Measurements from ENCODE around the gene TMEM184A. TPM values are rescaled to one million over a fixed set of nuclear protein-coding genes. Genes with fewer than 3 reads are reported as not detected.

Gene TMEM184A
- 142 TPM for total RNA-seq

DNA sequence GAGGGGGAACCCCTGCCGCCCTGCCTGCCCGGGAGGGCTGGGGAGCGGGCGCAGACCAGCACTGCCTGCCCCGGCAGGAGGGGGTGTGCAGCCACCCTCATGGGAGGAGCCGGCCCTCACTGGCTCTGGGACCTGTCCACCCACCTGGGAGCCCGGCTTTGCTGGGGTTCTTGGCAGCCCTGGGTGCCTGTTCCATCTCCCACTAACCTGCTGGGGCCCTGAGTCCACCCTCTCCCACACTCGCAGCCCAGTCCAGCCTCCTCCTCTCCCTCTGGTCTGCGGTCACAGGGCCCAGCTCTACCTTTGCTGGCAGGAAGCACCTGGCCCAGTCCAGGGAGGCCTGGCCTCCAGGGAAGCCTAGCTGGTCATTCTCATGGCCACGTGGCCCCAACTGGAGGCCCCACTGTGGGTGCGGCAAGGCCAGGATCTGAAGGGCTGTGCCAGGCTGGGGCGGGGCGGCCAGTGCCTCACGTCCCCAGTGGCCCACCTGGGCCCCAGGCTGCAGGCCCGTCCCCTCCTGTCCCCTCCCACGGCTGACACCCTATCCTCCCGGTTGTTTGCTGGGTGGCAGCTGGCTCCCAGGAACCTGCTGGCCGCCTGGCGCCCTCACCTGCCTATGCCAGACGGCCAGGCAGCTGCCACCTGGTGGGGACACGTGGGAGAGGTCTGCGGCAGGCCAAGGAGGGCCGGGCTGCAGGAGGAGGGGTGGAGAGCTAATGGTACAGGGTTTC is at the start of gene TMEM184A:
Gene TMEM184A, minus strand, starts transcription at position 393 of the 731 bp plus-strand sequence. CDS start 721 bp downstream, outside the sequence.
- peak; percentile 86 for DNase-seq (ENCODE audit: low spot score)

DNA sequence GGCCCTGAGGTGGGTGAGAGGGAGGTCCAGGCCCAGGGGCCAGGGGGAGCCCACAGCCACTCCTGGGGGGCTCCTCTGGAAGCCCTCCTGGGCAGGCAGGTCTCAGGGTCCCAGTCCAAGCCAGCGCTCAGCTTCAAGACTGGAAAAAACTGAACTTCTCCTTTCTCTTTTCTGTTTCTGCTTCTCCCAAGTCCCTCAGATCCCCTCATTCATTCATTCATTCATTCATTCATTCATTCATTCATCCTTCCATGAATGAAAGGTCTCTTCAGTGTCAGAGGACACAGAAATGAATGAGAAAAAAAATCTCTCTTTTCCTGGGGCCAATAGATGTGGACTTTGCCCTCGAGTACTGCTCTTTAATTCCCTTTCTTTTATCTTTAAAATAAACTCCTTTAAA is 48.4 kb upstream of the TMEM184A start:
- no peak for DNase-seq (ENCODE audit: low spot score)

DNA sequence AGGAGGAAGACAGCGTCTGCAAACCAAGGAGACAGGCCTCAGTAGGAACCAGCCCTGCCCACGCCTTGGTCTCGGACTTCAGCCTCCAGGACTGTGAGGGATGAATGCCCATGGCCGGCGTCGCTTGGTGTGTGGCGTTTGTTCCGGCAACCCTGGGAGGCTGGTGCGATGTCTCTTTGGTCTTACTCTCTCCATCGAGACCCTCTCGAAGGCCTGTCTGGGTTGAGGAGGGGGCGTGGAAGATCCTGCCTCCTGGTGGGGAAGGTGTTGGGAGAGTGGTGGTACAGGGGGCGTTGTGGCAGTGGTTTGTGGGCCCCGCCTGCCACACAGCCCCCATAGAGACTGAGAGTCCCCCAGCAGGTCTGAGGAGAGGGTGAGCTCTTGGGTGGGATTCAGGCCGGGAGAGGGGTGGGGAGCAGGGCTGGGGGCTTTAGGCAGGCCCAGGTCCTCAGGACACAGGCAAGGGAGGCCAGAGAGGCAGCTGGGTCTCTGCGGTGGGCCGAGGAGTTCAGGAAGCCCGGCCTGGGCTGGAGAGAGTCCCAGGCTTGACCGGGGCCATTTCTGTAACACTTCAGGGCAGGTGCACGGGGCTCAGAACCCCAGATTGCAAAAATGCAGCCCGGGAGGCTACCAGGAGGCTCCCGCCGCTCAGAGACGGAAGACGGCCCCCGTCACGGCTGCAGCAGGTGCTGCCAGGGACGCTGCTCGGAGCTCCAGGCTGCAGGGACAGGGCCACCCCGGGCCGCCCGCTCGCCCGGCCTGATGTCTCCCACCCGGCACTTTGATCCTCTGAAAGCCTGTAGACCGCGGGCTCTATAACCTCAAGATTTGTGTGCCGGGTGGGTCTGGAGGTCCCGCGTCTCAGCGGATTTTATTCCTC is 47.6 kb upstream of the TMEM184A start:
- DNase-seq (ENCODE audit: low spot score) = no peak

DNA sequence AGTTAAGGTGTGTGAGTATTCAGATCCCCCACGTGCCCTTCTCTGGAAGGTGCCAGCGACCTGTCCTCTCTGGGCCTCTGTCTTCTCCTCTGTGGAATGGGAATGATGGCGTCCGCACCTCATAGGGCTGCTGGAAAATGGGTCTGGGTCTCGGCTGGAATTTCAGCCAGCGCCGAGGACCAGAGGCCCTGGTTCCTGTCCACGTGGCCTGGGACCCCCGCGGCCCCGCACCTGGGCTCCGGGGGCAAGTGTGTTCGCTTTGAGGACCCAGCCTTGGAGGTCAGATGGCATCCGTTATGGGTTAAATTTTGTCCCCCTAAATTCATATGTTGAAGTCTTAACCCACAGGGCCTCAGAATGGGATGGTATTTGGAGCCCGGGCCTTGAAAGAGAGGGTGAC is 46.4 kb upstream of the TMEM184A start:
- no peak for DNase-seq (ENCODE audit: low spot score)

DNA sequence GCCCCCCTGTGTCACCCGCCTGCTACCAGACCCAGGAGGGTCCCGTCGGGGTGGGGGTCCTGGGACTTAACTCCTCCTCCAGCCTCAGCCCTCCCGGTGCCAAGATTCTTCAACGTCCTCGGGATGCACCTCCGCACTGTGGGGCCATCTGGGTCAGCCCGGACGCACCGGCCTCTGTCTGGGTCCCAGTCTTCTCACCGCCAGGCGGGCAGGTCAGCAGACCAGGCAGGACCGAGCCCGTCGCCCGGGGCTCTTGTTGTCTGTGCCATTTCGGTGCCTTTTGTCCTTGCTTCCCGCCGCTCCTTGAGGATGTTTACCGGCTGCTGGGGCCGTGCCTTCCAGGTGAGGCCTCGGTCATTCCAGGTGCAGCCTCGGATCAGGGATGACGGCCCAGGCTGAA is 46.0 kb upstream of the TMEM184A start:
- no peak for DNase-seq (ENCODE audit: low spot score)

DNA sequence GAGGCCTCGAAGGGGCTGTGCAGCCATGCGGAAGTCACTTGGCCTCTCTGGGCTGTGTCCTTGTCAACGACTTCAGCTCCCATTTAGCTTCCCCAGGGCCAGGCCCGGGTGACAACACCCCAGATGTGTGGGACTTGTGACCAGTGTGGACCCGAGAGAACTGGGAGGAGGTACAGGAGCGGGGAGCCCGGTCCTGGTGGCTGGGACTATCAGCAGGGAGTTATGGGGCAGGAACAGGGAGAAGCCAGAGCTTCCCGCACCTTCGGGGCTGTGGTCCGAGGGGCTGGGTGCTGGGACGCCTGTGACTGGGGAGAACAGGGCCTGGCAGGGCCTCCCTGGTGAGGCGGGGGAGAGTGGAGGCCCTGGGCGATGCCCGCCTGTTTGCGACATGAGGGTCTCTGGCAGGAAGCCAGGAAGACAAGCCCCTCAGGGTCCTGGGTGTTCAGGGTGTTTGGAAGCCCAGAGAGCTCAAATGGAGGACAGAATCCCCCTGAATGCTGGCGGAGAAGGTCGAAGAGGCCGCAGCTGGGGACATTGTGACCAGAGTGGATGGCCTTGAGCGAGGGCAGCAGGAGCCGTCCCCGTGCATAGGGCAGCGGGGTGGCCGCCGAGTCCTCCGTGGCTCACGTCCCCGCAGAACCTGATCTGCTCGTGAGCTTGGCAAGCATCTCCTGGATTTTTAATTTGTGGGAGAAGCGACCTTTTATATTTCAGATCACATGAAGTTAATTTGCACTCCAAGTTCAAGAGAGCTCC is 43.8 kb upstream of the TMEM184A start:
- no peak for DNase-seq (ENCODE audit: low spot score)

DNA sequence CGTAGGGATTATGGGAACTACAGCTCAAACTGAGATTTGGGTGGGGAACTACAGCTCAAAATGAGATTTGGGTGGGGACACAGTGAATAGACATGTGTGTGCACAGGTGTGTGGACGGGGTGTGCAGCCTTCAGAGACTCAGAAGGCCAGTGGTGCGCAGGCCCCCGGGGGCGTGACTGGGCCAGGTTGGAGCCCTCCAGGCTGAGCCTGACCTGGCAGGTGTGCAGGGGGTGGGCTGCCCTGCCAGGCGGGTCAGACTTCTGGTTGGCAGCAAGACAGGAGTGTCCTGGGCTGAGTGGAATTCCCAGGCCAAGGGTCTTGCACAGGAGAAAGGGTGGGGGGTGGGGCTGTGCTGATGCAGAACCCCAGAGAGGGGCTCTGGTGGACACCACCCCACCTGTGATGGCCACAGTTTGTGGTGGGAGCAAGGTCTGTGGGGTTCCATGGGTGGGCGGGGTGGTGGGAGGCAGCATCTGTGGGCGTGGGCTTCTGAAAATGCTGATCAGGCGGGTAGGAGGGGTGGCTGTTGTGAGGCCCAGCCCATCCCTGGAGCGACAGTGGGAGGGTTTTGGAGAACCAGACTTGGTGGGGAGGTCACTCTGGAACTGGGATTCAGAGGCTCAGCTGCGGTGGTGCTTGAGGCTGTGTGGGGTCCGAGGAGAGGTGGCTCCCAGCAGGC is 43.1 kb upstream of the TMEM184A start:
- no peak for DNase-seq (ENCODE audit: low spot score)

DNA sequence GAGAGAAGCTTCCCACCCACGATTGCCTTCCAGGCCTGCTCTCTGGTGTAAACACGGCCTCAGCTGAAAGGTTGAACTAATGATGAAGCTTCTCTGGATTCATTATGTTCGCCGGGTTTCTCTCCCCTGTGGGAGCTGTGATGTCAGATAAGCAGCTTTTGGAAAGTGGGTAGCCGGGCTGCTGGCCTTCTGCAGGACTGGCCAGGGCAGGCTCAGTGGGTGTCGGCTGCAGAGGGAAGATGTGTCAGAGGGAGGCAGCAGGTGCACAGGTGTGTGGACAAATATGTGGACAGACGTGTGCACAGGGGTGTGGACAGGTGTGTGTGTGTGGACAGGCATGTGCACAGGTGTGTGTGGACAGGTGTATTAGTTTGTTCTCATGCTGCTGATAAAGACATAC is 42.3 kb upstream of the TMEM184A start:
- DNase-seq (ENCODE audit: low spot score) = no peak

DNA sequence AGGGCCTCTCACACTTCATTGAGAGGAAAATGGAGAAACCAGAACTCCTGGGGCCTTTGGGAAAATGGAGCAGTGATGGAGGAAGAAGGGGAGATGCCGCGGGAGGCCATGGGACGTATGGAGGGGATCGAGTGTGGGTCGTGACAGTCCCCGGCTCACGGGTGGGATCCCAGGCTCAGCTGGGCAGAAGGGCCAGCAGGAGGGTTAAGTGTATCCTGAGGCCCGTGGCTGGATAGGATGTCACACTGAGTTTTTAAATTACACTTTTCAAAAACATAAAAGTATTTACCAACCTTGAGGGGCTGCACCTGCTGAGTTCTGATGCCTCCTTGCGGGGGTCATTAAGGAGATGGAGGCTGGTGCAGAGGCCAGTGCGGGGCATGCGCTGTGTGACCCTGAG is 41.8 kb upstream of the TMEM184A start:
- no peak for DNase-seq (ENCODE audit: low spot score)

DNA sequence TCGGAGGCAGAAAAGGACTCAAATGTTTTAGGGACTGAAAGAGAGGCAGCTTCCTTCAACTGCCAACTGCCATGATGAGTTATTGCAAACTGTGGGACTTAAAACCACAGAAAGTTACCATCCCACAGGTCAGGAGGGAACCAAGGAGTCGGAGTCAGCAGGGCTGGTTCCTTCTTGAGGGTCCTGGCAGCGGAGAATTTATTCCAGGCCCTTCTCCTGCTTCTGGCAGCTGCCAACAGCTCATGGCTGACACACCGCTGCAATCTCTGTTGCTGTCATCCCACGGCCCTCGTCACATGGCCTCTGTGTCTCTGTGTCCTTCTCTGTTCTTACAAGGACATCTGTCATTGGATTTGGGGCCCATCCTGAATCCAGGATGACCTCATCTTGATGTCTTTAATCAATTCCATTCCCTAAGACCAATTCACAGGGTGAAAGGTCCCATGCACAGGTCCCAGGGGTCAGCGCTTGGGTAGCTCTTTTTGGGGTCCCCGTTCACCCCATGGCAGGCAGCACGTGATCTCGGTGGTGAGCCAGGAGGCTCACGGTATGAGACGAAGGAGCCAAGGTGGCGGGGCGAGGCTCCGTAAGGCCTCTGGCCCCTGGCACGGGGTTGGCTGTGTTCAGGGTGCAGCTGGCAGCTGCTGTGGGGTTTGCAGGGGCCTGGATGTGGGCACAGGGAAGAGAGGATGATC is 41.2 kb upstream of the TMEM184A start:
- no peak for DNase-seq (ENCODE audit: low spot score)

DNA sequence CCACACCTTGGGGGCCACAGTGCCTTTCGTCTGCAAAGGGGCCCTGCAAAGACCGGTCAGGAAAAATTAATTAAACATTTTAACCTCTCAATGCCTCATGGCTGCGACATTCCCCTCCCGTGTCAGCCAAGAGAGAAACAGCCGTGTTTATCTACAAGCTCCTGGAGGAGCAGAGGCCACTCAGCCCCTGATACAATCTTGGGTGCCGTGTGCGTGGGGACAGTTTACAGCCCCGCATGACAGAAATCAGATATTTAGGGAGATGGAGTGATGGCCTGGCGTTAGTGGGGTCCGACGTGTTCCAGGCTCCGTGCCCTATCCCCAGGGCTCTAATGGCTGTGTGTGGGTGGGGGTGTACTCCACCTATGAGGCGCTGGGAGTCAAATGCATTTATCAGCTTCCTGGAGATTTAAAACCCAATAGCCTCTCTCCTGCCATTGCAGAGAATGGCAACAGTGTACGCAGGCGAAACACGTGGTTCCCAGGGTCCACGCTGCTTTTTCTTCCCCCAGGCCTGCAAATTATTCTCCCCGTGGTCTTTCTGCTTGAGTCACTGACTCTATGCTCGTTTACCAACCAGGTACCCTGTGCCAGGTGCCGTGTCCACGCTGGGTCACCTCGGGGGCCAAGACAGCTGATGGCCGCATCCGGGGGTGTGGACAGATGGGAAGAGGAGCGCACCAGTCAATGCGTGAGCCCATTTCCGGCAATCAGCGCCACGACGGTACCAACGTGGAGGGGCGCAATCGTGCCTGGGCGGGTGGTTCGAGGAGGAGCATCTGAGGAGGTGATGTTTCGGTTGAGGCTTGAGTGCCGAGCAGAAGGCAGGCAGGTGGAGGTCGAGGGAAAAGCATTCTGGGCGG is 40.4 kb upstream of the TMEM184A start:
- DNase-seq (ENCODE audit: low spot score) = no peak

DNA sequence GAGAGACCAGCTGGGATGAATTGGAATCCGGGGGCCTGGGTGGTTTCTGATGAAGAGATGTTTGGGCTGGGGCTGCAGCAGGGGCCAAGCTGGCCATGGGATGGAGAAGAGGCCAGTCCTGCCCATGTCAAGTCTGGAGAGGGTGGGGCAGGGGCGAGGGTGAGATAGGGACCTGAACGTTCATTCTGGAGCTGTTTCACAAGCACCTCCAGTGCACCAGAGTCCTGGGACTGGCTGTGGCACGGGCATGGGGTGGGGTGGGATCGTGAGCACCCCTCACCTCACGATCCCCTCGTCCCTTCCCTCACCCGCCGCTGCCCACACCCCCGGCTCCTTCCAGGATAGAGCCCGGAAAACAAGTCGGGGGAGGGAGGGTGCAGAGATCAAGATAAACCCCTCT is 39.6 kb upstream of the TMEM184A start:
- no peak for DNase-seq (ENCODE audit: low spot score)

DNA sequence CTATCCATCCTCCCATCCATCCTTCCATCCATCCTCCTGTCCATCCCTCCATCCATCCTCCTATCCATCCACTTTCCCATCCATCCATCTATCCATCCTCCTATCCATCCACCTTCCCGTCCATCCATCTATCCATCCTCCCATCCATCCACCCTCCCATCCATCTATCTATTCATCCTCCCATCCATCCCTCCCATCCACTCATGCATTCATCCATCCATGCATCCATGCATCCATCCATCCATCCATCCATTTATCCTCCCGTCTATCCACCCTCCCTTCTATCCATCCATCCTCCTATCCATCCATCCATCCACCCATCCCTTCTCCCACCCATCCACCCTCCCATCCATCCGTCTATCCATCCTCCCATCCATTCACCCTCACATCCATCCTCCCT is 39.0 kb upstream of the TMEM184A start:
- no peak for DNase-seq (ENCODE audit: low spot score)

DNA sequence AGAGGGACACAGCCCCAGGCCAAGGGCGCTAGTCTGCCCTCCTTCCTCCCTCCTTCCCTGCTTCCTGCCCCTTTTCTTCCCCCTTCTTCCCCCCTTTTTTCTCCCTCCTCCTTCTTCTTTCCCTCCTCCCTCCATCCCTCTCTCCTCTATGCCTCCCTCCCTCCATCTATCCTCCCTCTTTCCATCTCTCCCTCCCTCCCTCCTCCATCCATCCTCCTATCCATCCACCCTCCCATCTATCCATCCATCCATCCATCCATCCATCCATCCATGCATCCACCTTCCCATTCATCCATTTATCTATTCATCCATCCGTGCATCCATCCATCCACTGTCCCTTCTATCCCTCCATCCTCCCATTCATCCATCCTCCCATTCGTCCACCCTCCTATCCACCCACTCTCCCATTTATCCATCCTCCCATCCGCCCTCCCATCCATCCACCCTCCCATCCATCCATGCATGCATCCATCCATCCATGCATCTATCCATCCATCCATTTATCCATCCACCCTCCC is 38.0 kb upstream of the TMEM184A start:
- DNase-seq (ENCODE audit: low spot score) = no peak

DNA sequence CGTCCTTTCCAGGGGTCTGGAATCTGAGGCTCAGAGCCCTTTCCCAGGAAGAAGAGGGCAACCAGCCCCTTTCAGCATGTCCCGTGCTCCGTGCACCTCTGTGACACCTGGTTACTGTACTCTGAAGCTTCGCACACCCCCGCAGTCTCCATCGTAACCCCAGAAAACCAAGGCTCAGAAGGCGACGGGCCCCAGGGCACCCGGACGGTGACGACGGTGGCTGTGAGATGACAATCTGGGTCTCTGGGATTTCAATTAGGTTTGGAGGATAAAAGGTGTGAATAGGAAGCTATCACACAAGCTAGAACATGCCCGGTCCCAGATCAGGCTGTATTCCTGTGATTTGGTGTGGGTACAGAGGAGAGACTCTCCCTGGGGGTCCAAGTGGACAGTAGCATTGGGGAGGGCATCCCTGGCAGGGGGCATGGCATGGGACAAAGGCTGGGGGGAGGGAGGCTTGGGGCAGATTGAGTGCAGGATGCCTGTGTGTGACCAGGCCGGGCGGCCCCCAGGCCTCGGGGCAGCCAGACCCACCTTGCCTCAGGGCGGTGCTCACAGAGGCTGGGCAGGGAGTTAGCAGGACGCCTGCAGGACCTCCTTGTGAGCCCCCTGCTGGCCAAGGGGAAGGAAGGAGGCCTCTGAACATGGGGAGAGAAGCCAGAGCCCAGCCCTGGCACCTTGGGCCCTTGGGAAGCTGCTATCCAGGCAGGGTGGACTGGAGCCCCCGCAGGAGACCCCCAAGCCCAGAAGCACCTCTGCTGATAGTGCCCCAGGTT is 37.3 kb upstream of the TMEM184A start:
- DNase-seq (ENCODE audit: low spot score) = no peak

DNA sequence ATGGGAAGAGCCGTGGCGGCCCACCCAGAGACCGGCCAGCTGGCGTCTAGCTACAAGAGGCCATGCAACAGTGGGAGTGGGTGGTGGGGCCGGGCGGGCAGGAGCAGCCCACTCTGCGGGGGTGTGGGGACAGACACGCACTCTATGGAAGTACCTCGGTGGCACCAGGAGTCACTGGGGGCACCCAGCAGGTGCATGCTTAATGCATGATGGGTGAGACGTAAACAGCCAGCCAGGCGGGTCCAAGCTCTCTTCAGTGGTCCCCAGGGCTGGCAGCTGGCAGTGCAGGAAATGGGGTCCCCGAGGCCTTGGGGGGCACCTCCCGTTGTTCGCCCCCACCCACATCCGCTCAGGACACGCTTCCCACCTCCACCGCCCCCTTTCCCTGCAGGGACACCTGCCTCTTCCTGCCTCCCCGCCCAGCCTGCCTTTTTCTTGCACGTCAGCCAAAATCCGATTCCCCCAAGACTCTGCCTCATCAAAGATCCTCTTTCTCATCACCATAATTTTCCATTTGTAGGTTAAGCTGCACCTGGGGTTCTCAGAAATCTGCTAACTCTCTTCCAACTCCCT is 36.4 kb upstream of the TMEM184A start:
- no peak for DNase-seq (ENCODE audit: low spot score)

DNA sequence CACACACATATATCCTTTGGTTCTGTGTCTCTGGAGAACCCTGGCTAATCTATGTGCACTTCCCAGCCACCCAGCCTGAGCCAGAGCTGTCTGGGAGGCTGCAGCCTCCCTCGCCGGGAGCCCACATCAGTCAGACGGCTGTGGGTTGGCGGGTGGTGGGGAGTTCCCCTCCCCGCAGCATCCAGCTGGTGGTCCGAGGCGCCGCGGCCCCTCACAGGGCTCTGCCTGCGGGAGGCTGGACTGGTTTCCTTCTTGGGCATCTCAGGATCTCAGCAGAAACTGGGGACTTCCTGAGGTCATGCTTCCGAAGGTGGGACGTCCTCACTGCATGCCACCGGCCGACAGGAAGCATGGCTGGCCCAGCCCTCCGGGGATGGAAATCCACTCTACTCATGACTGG is 35.9 kb upstream of the TMEM184A start:
- no peak for DNase-seq (ENCODE audit: low spot score)

DNA sequence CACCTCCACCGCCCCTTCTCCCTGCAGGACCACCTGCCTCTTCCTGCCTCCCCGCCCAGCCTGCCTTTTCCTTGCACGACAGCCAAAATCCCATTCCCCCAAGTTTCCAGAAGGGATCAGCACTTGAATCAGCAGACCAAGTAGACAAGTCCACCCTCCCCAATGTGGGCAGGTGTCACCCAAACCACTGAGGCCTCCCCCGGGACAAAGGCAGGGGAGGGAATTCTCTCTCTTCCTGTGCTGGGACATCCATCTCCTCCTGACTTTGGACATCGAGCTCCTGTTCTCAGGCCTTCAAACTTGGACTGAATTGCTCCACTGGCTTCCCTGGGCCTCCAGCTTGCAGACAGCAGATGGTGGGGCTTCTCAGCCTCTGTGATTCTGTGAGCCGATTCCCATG is 35.4 kb upstream of the TMEM184A start:
- DNase-seq (ENCODE audit: low spot score) = no peak

DNA sequence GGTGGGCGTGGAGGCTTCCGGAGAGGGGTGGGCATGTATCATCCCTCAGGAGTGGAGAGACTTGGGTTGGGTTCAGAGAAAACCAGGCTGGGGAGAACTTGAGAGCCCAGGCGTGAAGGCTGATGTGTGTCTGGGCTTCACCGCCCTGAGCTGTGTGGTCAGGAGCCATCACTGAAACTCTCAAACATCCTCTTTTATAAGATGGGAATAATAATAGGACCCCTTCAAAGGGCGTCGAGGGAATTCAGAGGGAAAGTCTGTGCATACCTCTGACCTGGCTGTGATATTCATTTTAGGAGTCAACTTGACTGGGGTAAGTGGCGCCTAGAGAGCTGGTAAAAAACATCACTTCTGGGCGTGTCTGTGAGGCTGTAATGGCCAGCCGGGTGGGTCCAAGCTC is 34.9 kb upstream of the TMEM184A start:
- no peak for DNase-seq (ENCODE audit: low spot score)
